Ovary (tissue), 3 donors: ENCODE data around the gene SPINT4.

ENCODE experiments used
- CTCF ChIP-seq, 3 donors: fragments of 450-650 bp in 2 of 3; fragments of 200-600 bp in 1 of 3; IDR thresholded peaks; one replicate each; pipeline versions ENCODE4 v1.5.1 to v1.8.0; 2016 to 2022; ENCODE audit warnings: antibody characterized with exemption in 3 of 3, mild to moderate bottlenecking in 1 of 3
- POLR2A ChIP-seq: fragments of 450-650 bp; IDR thresholded peaks from one replicate; pipeline ENCODE4 v1.6.1; 2017; ENCODE audit warnings: antibody characterized with exemption, mild to moderate bottlenecking, moderate library complexity
- donor health status: DM: no; HTN: no; CAD: no.

- TF ChIP-seq POLR2A (no peak), CTCF (IDR thresholded peaks at IDR 0.05) (no peak)
Measured at GRCh38 chr20:45752746-45753145, 30.6 kb downstream of the SPINT4 start.
